NCI-H82 (cell line): ENCODE measurements around the gene TMEM273.
A peak's percentile ranks its signal among the peaks of the same experiment; 100 is the strongest.

ENCODE experiments used
- DNase-seq: peaks from one replicate; lab custom pipeline; 2025; lab: John Stamatoyannopoulos, UW

Gene TMEM273

GRCh38 chr10:49164559-49165188 is 23.5 kb downstream of the TMEM273 start:
- DNase-seq: peak; percentile 43

GRCh38 chr10:49163741-49164140 is 24.4 kb downstream of the TMEM273 start:
- no peak for DNase-seq

- no peak for DNase-seq
Observed at GRCh38 chr10:49162761-49163310, 25.4 kb downstream of the TMEM273 start.

GRCh38 chr10:49162063-49162462 is 26.1 kb downstream of the TMEM273 start:
- DNase-seq: no peak

- no peak for DNase-seq
Observed at GRCh38 chr10:49161411-49161997, 26.7 kb downstream of the TMEM273 start.

GRCh38 chr10:49160814-49161213 is 27.4 kb downstream of the TMEM273 start:
- DNase-seq: no peak

- DNase-seq: no peak
Observed at GRCh38 chr10:49160110-49160509, 28.1 kb downstream of the TMEM273 start.

GRCh38 chr10:49158915-49159314 is 29.3 kb downstream of the TMEM273 start:
- DNase-seq: no peak

- no peak for DNase-seq
Observed at GRCh38 chr10:49158404-49158803, 29.8 kb downstream of the TMEM273 start.

- DNase-seq: no peak
Observed at GRCh38 chr10:49157229-49157628, 31.0 kb downstream of the TMEM273 start.

GRCh38 chr10:49154641-49155040 is 33.5 kb downstream of the TMEM273 start:
- DNase-seq: no peak

- DNase-seq: no peak
Observed at GRCh38 chr10:49153971-49154370, 34.2 kb downstream of the TMEM273 start.

GRCh38 chr10:49153115-49153514 is 35.1 kb downstream of the TMEM273 start:
- no peak for DNase-seq

- DNase-seq: no peak
Observed at GRCh38 chr10:49152663-49153062, 35.5 kb downstream of the TMEM273 start.

- no peak for DNase-seq
Observed at GRCh38 chr10:49152037-49152436, 36.2 kb downstream of the TMEM273 start.

GRCh38 chr10:49151481-49151880 is 36.7 kb downstream of the TMEM273 start:
- no peak for DNase-seq

GRCh38 chr10:49151025-49151445 is 37.2 kb downstream of the TMEM273 start:
- DNase-seq: no peak

GRCh38 chr10:49150426-49150825 is 37.8 kb downstream of the TMEM273 start:
- DNase-seq: no peak

- DNase-seq: no peak
Observed at GRCh38 chr10:49149881-49150280, 38.3 kb downstream of the TMEM273 start.

- no peak for DNase-seq
Observed at GRCh38 chr10:49144058-49144720, 44.0 kb downstream of the TMEM273 start.

- DNase-seq: no peak
Observed at GRCh38 chr10:49143249-49143648, 44.9 kb downstream of the TMEM273 start.

- DNase-seq: no peak
Observed at GRCh38 chr10:49141541-49142332, 46.5 kb downstream of the TMEM273 start.
